Umbilical cord (tissue), 2 donors: Measurements from ENCODE around the gene DENND1B. TPM values are rescaled to one million over a fixed set of nuclear protein-coding genes. Genes with fewer than 3 reads are reported as not detected.

Source experiments
- DNase-seq: peaks from one replicate; pipeline ENCODE4 v3.0.0-alpha.2; 2015; ENCODE audit warnings: low spot score
- total RNA-seq: library from RNA; depleted of rRNA; stranded (reverse); fragments of >200 nt; gene quantifications from one replicate; pipeline ENCODE4 v1.2.3, GENCODE V29; 2014; ENCODE audit warnings: low replicate concordance; ENCODE audit not compliant: insufficient read depth

Gene DENND1B
- total RNA-seq, result 24.3 TPM

GRCh38 chr1:197775282-197776262 lies at the start of gene DENND1B:
TSS of gene DENND1B (minus strand) at chr1:197775480. CDS start at chr1:197775155, 325 bp downstream.
- peak; percentile 59 for DNase-seq

- no peak for DNase-seq
Measured at GRCh38 chr1:197814306-197814705, 39.0 kb upstream of the DENND1B start.

GRCh38 chr1:197813741-197814140 lies 38.5 kb upstream of the DENND1B start:
- no peak for DNase-seq

GRCh38 chr1:197811769-197812168 lies 36.5 kb upstream of the DENND1B start:
- DNase-seq, result no peak

- no peak for DNase-seq
Measured at GRCh38 chr1:197810812-197811211, 35.5 kb upstream of the DENND1B start.

- DNase-seq, result no peak
Measured at GRCh38 chr1:197808880-197809279, 33.6 kb upstream of the DENND1B start.

GRCh38 chr1:197807739-197808453 lies 32.6 kb upstream of the DENND1B start:
- DNase-seq, result no peak

- no peak for DNase-seq
Measured at GRCh38 chr1:197807216-197807615, 31.9 kb upstream of the DENND1B start.

- DNase-seq, result no peak
Measured at GRCh38 chr1:197806718-197807117, 31.4 kb upstream of the DENND1B start.

- no peak for DNase-seq
Measured at GRCh38 chr1:197801684-197802083, 26.4 kb upstream of the DENND1B start.

- DNase-seq, result no peak
Measured at GRCh38 chr1:197801111-197801482, 25.8 kb upstream of the DENND1B start.

- DNase-seq, result no peak
Measured at GRCh38 chr1:197800379-197801110, 25.3 kb upstream of the DENND1B start.

GRCh38 chr1:197799271-197799670 lies 24.0 kb upstream of the DENND1B start:
- no peak for DNase-seq

GRCh38 chr1:197798492-197798891 lies 23.2 kb upstream of the DENND1B start:
- no peak for DNase-seq

- DNase-seq, result no peak
Measured at GRCh38 chr1:197797010-197797409, 21.7 kb upstream of the DENND1B start.

GRCh38 chr1:197788741-197789739 lies 13.8 kb upstream of the DENND1B start:
- DNase-seq, result no peak

- no peak for DNase-seq
Measured at GRCh38 chr1:197787623-197788536, 12.6 kb upstream of the DENND1B start.

GRCh38 chr1:197787056-197787455 lies 11.8 kb upstream of the DENND1B start:
- no peak for DNase-seq

- no peak for DNase-seq
Measured at GRCh38 chr1:197786280-197786679, 11.0 kb upstream of the DENND1B start.
